ENCODE measurements around the gene IRX2. TPM values are rescaled to one million over a fixed set of nuclear protein-coding genes. Genes with fewer than 3 reads are reported as not detected.
A peak's percentile ranks its signal among the peaks of the same experiment; 100 is the strongest.

The IRX2 gene
- total RNA-seq, 3 donors from 2014 or later: 0.09 to 0.51 TPM; not detected in 1

DNA sequence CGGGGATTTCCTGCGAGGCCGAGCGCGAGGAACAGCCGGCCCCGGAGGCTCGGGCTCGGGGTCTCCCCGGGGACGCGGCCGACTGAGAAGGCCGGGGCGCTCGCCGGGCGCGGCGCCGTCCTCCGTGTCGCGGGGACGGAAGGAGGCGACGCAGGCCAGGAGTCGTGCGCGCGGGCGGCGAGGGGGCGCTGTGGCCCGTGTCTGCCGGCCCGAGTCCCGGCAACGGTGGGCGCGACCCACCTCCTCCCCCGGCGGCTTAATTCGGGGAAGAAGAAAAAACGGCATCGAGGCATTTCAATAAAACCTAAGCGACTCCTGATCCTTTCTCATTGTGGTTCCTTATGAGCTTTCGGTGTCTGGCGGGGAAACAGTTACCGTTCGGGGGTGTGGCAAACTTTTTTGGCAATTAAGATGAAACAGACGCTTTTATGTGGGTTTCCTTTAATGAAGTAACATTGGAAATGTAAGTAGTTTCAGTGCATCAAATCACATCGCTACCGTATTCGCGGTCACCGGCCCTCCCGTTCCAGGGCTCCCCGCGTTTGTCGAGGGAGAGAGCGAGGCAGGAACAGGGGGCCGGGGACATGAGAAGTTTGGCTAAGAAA lies 3.7 kb upstream of the IRX2 start:
- DNase-seq (no peak), ATAC-seq (no peak)
- Histone ChIP-seq H3K9me3 (no peaks in the 10 kb centered on the region), H3K4me1 (ENCODE audit: low read depth) (peaks cover 6% of the 10 kb centered on the region), H3K4me3 (no peak overlapping the region), H3K36me3 (ENCODE audit: low read depth) (no peaks in the 10 kb centered on the region)
- intact Hi-C loops (cut with DNase I, micrococcal nuclease): no loop called here
- TF ChIP-seq, protein P1, sequence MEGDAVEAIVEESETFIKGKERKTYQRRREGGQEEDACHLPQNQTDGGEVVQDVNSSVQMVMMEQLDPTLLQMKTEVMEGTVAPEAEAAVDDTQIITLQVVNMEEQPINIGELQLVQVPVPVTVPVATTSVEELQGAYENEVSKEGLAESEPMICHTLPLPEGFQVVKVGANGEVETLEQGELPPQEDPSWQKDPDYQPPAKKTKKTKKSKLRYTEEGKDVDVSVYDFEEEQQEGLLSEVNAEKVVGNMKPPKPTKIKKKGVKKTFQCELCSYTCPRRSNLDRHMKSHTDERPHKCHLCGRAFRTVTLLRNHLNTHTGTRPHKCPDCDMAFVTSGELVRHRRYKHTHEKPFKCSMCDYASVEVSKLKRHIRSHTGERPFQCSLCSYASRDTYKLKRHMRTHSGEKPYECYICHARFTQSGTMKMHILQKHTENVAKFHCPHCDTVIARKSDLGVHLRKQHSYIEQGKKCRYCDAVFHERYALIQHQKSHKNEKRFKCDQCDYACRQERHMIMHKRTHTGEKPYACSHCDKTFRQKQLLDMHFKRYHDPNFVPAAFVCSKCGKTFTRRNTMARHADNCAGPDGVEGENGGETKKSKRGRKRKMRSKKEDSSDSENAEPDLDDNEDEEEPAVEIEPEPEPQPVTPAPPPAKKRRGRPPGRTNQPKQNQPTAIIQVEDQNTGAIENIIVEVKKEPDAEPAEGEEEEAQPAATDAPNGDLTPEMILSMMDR (IDR thresholded peaks at IDR 0.05): no peak

GRCh38 chr5:2754581-2755075 lies 3.2 kb upstream of the IRX2 start:
- no peak overlapping the region for H3K4me3 ChIP-seq
- H3K36me3 ChIP-seq (ENCODE audit: low read depth): no peaks in the 10 kb centered on the region
- TF ChIP-seq, protein P1 (IDR thresholded peaks at IDR 0.05): no peak
- ATAC-seq (no peak), DNase-seq (no peak)
- H3K4me1 ChIP-seq (ENCODE audit: low read depth): peaks cover 6% of the 10 kb centered on the region
- intact Hi-C loops (cut with DNase I, micrococcal nuclease): no loop called here
- no peaks in the 10 kb centered on the region for H3K9me3 ChIP-seq

GRCh38 chr5:2753452-2754420 lies 2.3 kb upstream of the IRX2 start:
- TF ChIP-seq, protein P1 (IDR thresholded peaks at IDR 0.05): no peak
- no peak overlapping the region for H3K4me3 ChIP-seq
- intact Hi-C loops (cut with DNase I, micrococcal nuclease): no loop called here

GRCh38 chr5:2752821-2753439 lies 1.5 kb upstream of the IRX2 start:
- TF ChIP-seq, protein P1 (IDR thresholded peaks at IDR 0.05): no peak
- intact Hi-C loops (cut with DNase I, micrococcal nuclease): no loop called here
- ATAC-seq (no peak), DNase-seq (no peak)
- peaks cover 6% of the 10 kb centered on the region for H3K4me1 ChIP-seq (ENCODE audit: low read depth)
- no peaks in the 10 kb centered on the region for H3K36me3 ChIP-seq (ENCODE audit: low read depth)
- H3K4me3 ChIP-seq: no peak overlapping the region
- no peaks in the 10 kb centered on the region for H3K9me3 ChIP-seq

More at GRCh38 chr5:2753452-2754420, 2.3 kb upstream of the IRX2 start:
- Histone ChIP-seq H3K36me3 (ENCODE audit: low read depth) (no peaks in the 10 kb centered on the region), H3K4me1 (ENCODE audit: low read depth) (peaks cover 6% of the 10 kb centered on the region), H3K9me3 (no peaks in the 10 kb centered on the region)
- ATAC-seq (no peak), DNase-seq (no peak)

DNA sequence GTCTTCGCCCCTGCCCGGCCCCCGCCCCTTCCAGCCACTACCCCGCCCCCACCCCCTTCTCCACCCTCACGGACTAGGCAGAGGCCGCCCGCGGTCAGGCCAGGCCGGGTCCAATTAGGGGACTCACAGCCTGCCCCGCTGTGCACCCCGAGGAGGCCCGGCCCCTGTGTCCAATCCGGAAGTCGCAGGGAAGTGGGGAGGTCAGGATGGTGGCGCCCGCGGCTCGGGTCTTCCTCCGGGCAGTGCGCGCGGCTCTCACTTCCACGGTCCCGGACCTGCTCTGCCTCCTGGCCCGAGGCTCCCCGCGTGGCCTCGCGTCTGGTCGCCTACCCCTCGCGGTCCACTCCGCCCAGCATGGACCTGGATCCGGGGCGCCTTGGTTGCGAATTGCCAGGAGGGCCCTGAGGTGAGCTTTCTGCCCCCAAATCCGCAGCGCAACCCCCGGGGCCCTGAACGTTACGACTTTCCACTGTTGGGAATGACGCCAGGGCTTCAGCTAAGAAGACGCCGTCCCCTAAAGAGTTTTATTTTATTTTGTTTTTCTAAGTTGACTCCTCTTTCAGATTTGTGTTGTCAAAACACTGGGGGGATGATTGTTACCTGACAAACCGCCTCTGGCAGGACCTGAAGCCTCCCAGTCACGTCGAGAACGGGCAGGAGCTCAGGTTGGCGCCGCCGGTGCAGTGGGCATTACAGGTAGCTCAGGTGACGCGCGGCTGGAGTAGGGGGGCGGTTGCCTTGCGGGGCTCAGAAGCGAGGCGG lies 763 bp upstream of the IRX2 start:
- no peaks in the 10 kb centered on the region for H3K36me3 ChIP-seq (ENCODE audit: low read depth)
- H3K4me1 ChIP-seq (ENCODE audit: low read depth): peaks cover 6% of the 10 kb centered on the region
- no peak for DNase-seq
- TF ChIP-seq, protein P1 (IDR thresholded peaks at IDR 0.05): no peak
- H3K9me3 ChIP-seq: no peaks in the 10 kb centered on the region
- ATAC-seq: peak; percentile 48
- no peak overlapping the region for H3K4me3 ChIP-seq
- intact Hi-C loops (cut with DNase I, micrococcal nuclease): no loop called here

Measured in mucosa of descending colon (tissue), 3 donors.